CD4-positive, alpha-beta T cell treated with Interleukin-6 at 100 ng/mL for 8 hours (primary cell): ENCODE results near the gene SLC25A53.
"Not testable (repeated sequence)": the region's sequence is repeated elsewhere in the genome, so short reads cannot be mapped to it uniquely, and the experiment has no call there.

ENCODE experiments used
- DNase-seq: peaks from one replicate; pipeline ENCODE4 v3.0.0-alpha.2; 2020; ENCODE audit warnings: mixed read lengths, low spot score

SLC25A53 gene

DNA sequence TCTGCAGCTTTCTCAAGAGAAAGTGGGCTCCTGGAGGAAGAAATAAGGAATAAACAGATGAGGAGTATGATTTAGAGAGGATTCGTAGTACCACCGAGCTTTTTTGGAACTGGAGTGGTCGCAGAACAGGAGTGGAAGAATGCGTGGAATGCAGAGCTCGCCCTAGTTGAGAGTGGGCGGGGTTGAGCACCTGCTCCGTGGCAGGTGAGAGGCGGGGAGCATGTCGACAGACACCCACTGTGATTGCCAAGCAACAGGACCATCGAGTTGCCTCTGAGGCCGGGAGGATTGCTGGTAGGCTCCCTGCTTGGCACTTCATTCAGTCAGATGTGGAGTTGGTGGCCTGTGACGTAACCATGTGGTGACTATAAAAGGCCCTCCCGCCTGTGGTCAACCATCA is 101.9 kb downstream of the SLC25A53 start:
- DNase-seq = not testable (repeated sequence)
